Esophagus muscularis mucosa (tissue), 4 donors: ENCODE data around the gene KBTBD13. TPM values are rescaled to one million over a fixed set of nuclear protein-coding genes. Genes with fewer than 3 reads are reported as not detected.

Experiments used
- DNase-seq: peaks from one replicate; pipeline ENCODE4 v3.0.0-alpha.2; 2017; ENCODE audit errors: extremely low spot score
- H3K27ac ChIP-seq, 4 donors: fragments of 200-600 bp; sonication (generic); replicated peaks in 1 of 4; 1 replicate in 3 of 4; 2 replicates in 1 of 4; pipeline ENCODE4 v1.5.1; 2016 to 2019; ENCODE audit warnings: mild to moderate bottlenecking in 1 of 4
- H3K27me3 ChIP-seq, 4 donors: fragments of 200-600 bp; sonication (generic); one replicate each; pipeline versions ENCODE4 v1.5.1 to v1.6.0; 2016 to 2019
- H3K36me3 ChIP-seq, 4 donors: fragments of 200-600 bp; sonication (generic); one replicate each; pipeline ENCODE4 v1.5.1; 2016 to 2019
- H3K4me1 ChIP-seq, 4 donors: fragments of 200-600 bp; sonication (generic); one replicate each; pipeline ENCODE4 v1.5.1; 2016 to 2019
- H3K4me3 ChIP-seq, 4 donors: fragments of 200-600 bp; sonication (generic); 1 replicate in 2 of 4; 2 replicates in 2 of 4; pipeline ENCODE4 v1.5.1; 2016 to 2019; ENCODE audit warnings: mild to moderate bottlenecking in 4 of 4, moderate library complexity in 1 of 4
- H3K9me3 ChIP-seq, 4 donors: fragments of 200-600 bp; sonication (generic); 1 replicate in 3 of 4; 2 replicates in 1 of 4; pipeline ENCODE4 v1.5.1; 2016 to 2019
- EP300 ChIP-seq: sonication (generic); formaldehyde crosslinking; IDR thresholded peaks from one replicate; pipeline ENCODE4 v1.6.1; 2017; ENCODE audit warnings: antibody characterized with exemption
- POLR2A ChIP-seq: fragments of 450-650 bp; IDR thresholded peaks from one replicate; pipeline ENCODE4 v1.6.1; 2017; ENCODE audit warnings: antibody characterized with exemption, moderate library complexity, mild to moderate bottlenecking, low read depth
- POLR2AphosphoS5 ChIP-seq, 2 donors: sonication (generic); formaldehyde crosslinking; IDR thresholded peaks; one replicate each; pipeline ENCODE4 v1.6.1; 2017; ENCODE audit warnings: antibody characterized with exemption in 2 of 2
- WGBS: methylation state at CpG from one replicate; pipeline ENCODE4 v1.1.5; 2018; 5-methylcytosine and 5-hydroxymethylcytosine counted together
- intact Hi-C: fragments of 100-400 bp; cut with DNase I; formaldehyde crosslinking; loops from one replicate; pipeline ENCODE4 v1.15.1; 2023
- total RNA-seq, 4 donors: library from RNA; depleted of rRNA; stranded (reverse); fragments of >200 nt; gene quantifications; one replicate each; pipeline versions ENCODE4 v1.1.0 to v1.2.1, GENCODE V29; 2016
- TF ChIP-seq, protein P1 (sequence below), 3 experiments: fragments of 200-600 bp in 2 of 3; fragments of 450-650 bp in 1 of 3; sonication (generic) in 2 of 3; IDR thresholded peaks; one replicate each; pipeline ENCODE4 v1.5.1; 2017 to 2019; ENCODE audit warnings: antibody characterized with exemption in 3 of 3, mild to moderate bottlenecking in 2 of 3, moderate library complexity in 1 of 3

Gene KBTBD13
- total RNA-seq, 4 donors from 2014 or later = 0.17 TPM; not detected in 3

DNA sequence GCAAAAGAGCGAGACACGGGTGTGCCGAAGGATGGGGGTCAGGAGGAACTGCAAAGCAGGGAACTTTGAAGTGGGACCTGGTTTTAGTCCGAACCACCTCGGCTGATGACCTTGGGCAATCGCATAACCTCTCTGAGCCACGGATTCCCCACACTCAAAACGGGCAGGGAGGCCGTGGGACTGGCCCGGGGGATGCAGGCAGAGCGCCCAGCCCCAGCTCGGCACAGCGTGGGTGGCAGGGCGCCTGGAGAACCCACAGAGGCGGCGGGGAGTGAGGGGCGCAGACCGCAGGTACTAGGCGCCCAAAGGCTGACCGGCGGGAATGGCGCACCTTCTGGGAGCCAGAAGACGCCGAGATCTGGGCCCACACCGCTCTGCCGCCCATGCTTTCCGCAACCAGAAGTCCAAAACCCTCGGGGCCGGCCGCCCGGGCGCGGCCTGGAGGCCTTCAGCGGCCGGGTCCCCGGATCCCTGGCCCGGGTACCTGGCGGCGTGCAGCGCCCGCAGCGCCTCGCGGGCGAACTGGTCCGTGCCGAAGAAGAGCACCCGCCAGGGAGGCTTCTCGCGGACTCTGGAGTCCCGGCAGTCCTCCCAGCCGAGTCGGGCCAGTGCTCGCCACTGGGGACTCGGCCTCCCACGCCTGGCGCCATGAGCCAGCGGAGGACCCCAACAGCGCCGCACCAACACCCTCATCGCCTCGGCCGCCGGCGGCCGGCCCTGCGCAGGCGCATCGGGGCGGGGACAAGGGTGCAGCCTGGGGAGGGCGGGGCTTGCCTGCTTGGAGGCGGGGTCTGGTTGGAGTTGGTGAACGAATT lies 47.4 kb upstream of the KBTBD13 start, which contains the start of gene MTFMT:
Gene MTFMT (minus strand): TSS at position 719 of the 815 bp plus-strand sequence. CDS start 26 bp downstream, at position 693.
- TF ChIP-seq EP300 (no peak), POLR2AphosphoS5 (IDR thresholded peaks at IDR 0.05) (peak; percentile 88 to 99), POLR2A (peak; percentile 94)
- TF ChIP-seq, protein P1, sequence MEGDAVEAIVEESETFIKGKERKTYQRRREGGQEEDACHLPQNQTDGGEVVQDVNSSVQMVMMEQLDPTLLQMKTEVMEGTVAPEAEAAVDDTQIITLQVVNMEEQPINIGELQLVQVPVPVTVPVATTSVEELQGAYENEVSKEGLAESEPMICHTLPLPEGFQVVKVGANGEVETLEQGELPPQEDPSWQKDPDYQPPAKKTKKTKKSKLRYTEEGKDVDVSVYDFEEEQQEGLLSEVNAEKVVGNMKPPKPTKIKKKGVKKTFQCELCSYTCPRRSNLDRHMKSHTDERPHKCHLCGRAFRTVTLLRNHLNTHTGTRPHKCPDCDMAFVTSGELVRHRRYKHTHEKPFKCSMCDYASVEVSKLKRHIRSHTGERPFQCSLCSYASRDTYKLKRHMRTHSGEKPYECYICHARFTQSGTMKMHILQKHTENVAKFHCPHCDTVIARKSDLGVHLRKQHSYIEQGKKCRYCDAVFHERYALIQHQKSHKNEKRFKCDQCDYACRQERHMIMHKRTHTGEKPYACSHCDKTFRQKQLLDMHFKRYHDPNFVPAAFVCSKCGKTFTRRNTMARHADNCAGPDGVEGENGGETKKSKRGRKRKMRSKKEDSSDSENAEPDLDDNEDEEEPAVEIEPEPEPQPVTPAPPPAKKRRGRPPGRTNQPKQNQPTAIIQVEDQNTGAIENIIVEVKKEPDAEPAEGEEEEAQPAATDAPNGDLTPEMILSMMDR (IDR thresholded peaks at IDR 0.05) = peak in 2 of 3 experiments; percentile 17 to 22
- H3K4me3 ChIP-seq = peak within 1 kb of the TSS; percentile 77 to 98 (median 89)
- peak; percentile 97 for DNase-seq
- intact Hi-C loops = loop anchor here (5.0 kb wide), 1 partner anchor 42 kb away; the partner anchor contains the start of gene SPG21
- H3K27ac ChIP-seq = peak within 1 kb of the TSS; percentile 75 to 89 (median 82)
- H3K9me3 ChIP-seq = no peaks in the 10 kb centered on the region
- H3K27me3 ChIP-seq = no peaks in the 10 kb centered on the region
- peaks cover 18 to 40% (median 30%) of the 10 kb centered on the region in 4 donors for H3K4me1 ChIP-seq
- H3K36me3 ChIP-seq = peaks cover 0 to 27% (median 24%) of the 10 kb centered on the region in 4 donors
- WGBS = under 1% methylated on average over 37 of the region's 73 CpGs

DNA sequence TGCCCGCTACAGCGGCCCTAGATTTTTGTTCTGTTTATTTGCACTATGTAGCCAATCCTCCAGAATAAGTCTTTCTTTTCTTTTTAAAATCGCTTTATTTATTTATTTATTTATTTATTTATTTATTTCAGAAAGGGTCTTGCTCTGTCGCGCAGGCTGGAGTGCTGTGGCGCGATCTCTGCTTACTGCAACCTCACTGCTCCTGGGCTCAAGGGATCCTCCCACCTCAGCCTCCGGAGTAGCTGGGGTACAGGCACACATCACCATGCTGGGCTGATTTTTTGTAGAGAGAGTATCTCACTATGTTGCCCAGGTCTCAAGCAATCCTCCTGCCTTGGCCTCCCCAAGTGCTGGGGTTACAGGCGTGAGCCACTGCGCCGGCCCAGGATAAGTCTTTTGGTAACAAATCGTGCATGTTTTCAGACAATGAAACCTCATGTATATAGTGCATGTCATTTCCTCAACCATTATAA lies 46.8 kb upstream of the KBTBD13 start:
- H3K4me1 ChIP-seq = peaks cover 18 to 40% (median 30%) of the 10 kb centered on the region in 4 donors
- DNase-seq = no peak
- peak overlapping the region; percentile 14 to 89 (median 77) for H3K27ac ChIP-seq
- H3K9me3 ChIP-seq = no peaks in the 10 kb centered on the region
- WGBS = 56% methylated on average over 12 of the region's 12 CpGs
- intact Hi-C loops = loop anchor here (5.0 kb wide), 1 partner anchor 42 kb away; the partner anchor contains the start of gene SPG21
- no peaks in the 10 kb centered on the region for H3K27me3 ChIP-seq
- peak overlapping the region; percentile 77 to 98 (median 89) for H3K4me3 ChIP-seq
- peaks cover 0 to 21% (median 17%) of the 10 kb centered on the region in 4 donors for H3K36me3 ChIP-seq
- TF ChIP-seq, protein P1 (IDR thresholded peaks at IDR 0.05) = no peak
- no peak for TF ChIP-seq EP300

GRCh38 chr15:65032801-65033537 lies 43.6 kb upstream of the KBTBD13 start:
- Histone ChIP-seq H3K4me1 (peaks cover 15 to 30% (median 21%) of the 10 kb centered on the region in 4 donors), H3K27me3 (no peaks in the 10 kb centered on the region), H3K36me3 (no peaks in the 10 kb centered on the region), H3K27ac (peak overlapping the region in 1 of 4 donors; percentile 20), H3K4me3 (no peak overlapping the region), H3K9me3 (no peaks in the 10 kb centered on the region)
- WGBS = 48% methylated on average over 5 of the region's 13 CpGs
- no peak for DNase-seq
- TF ChIP-seq, protein P1 (IDR thresholded peaks at IDR 0.05) = peak; percentile 57 to 80 (median 77)
- TF ChIP-seq POLR2A = no peak
- intact Hi-C loops = loop anchor here (1.0 kb wide), 1 partner anchor 70 kb away; no protein-coding TSS in a partner anchor

GRCh38 chr15:65033659-65034269 lies 42.8 kb upstream of the KBTBD13 start:
- WGBS = 13% methylated on average over 4 of the region's 4 CpGs
- no peaks in the 10 kb centered on the region for H3K27me3 ChIP-seq
- no peaks in the 10 kb centered on the region for H3K36me3 ChIP-seq
- TF ChIP-seq POLR2A (no peak), POLR2AphosphoS5 (IDR thresholded peaks at IDR 0.05) (no peak), EP300 (no peak)
- TF ChIP-seq, protein P1 (IDR thresholded peaks at IDR 0.05) = peak; percentile 53 to 74 (median 65)
- H3K9me3 ChIP-seq = no peaks in the 10 kb centered on the region
- H3K27ac ChIP-seq = peak overlapping the region in 1 of 4 donors; percentile 20
- peaks cover 10 to 24% (median 16%) of the 10 kb centered on the region in 4 donors for H3K4me1 ChIP-seq
- H3K4me3 ChIP-seq = no peak overlapping the region
- intact Hi-C loops = no loop called here
- no peak for DNase-seq
